ENCODE measurements around the gene OR2G3. TPM values are rescaled to one million over a fixed set of nuclear protein-coding genes. Genes with fewer than 3 reads are reported as not detected.

Gene OR2G3
- total RNA-seq: not detected

DNA sequence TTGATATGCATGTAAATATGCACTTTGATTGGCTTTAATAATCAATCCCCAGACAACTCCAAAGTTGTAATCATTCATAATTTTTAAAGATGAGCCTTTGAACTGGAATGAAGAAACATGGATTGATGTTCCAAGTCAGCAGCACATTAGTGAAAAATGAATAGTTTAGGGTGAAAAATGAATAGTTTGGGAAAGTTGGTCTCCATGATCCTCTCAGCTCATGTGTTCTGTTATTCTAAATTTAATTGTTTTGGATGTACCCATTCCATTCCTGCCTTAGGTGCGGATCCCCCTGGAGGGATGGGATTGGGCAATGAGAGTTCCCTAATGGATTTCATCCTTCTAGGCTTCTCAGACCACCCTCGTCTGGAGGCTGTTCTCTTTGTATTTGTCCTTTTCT is at the start of gene OR2G3:
OR2G3 (plus strand) TSS at position 301 of the 400 bp plus-strand sequence; CDS start at position 301, 0 bp downstream.

DNA sequence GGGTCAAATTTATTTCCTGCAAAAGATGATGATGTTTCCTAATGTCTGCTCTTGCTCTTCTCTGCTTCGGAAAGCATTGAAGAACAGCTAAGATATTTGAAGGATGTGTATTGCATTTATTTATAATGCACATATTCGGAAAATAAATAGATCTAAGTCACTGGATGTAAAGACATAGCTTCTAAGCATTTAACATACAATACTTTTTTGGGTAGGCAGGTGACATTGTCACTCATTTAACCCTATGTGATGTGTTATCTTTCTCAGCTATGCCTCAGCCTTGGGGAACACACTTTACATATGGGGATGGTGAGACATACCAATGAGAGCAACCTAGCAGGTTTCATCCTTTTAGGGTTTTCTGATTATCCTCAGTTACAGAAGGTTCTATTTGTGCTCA is 17.3 kb upstream of the OR2G3 start, which contains the start of gene OR2G2:
OR2G2 (plus strand) TSS at position 301 of the 400 bp plus-strand sequence; CDS start at position 301, 0 bp downstream.

Other genes starting within 250 kb of the OR2G3 start
- 1 to 10 TPM; 4.1 TPM for gene NLRP3, start 189.4 kb upstream of the OR2G3 start, total RNA-seq
- not detected for gene OR2B11, start 147.5 kb upstream of the OR2G3 start, total RNA-seq
- not detected for gene OR2C3, start 69.1 kb upstream of the OR2G3 start, total RNA-seq
- not detected for gene GCSAML, start 56.5 kb upstream of the OR2G3 start, total RNA-seq
- gene OR2G2, start 17.2 kb upstream of the OR2G3 start, total RNA-seq: not detected
- gene OR13G1, start 74.2 kb downstream of the OR2G3 start, total RNA-seq: not detected
- gene OR6F1, start 111.1 kb downstream of the OR2G3 start, total RNA-seq: not detected
- not detected for gene OR14K1, start 133.0 kb downstream of the OR2G3 start, total RNA-seq
- not detected for gene OR14A2, start 142.6 kb downstream of the OR2G3 start, total RNA-seq
- gene OR1C1, start 155.0 kb downstream of the OR2G3 start, total RNA-seq: not detected
- not detected for gene OR14A16, start 218.5 kb downstream of the OR2G3 start, total RNA-seq
- not detected for gene OR11L1, start 236.3 kb downstream of the OR2G3 start, total RNA-seq

Measured in activated naive CD4-positive, alpha-beta T cell treated with anti-CD3 and anti-CD28 coated beads, Interleukin-2, amount 10 ng/mL, durations not matched to agents 5 hours and 36 hours (primary cell).